Measurements from ENCODE around the gene CLCN6. TPM values are rescaled to one million over a fixed set of nuclear protein-coding genes. Genes with fewer than 3 reads are reported as not detected.

CLCN6 gene
- polyA plus RNA-seq, 3 donors = 3.8 to 37.1 (median 4.2) TPM

- 98% methylated on average over 12 of the region's 12 CpGs for WGBS (ENCODE audit: insufficient coverage)
- no peak overlapping the region for H3K4me2 ChIP-seq (replicated peaks; ENCODE audit: extremely low read depth, low read length, poor library complexity, severe bottlenecking)
- no peak for DNase-seq
- Mint-ChIP-seq H3K4me1 (peaks cover 14% of the 10 kb centered on the region), H3K36me3 (no peaks in the 10 kb centered on the region), H3K9me3 (peaks cover 0 to 3% (median 0%) of the 10 kb centered on the region in 7 donors), H3K4me3 (no peak overlapping the region), H3K27me3 (ENCODE audit: low read depth in 3 of 3) (peaks cover 0 to 11% (median 7%) of the 10 kb centered on the region in 3 donors), H3K27ac (peak overlapping the region in 1 of 7 donors; percentile 53)
- H3K4me3 ChIP-seq (replicated peaks in 1 of 3; ENCODE audit: low read depth in 2 of 3, low read length in 3 of 3) = no peak overlapping the region
- H2AFZ ChIP-seq (ENCODE audit: insufficient read depth, low read depth, low read length, poor library complexity, severe bottlenecking) = no peak overlapping the region
- H3K79me2 ChIP-seq (ENCODE audit: insufficient read depth, low read length) = no peaks in the 10 kb centered on the region
- peaks cover 12 to 14% of the 10 kb centered on the region in 2 donors for H3K4me1 ChIP-seq (ENCODE audit: control insufficient read depth in 1 of 2, insufficient read depth in 2 of 2, low read length in 2 of 2)
- no peaks in the 10 kb centered on the region for H3K27me3 ChIP-seq (ENCODE audit: control insufficient read depth in 2 of 2, insufficient read depth in 2 of 2, low read length in 2 of 2)
- H3K36me3 ChIP-seq (replicated peaks in 1 of 2; ENCODE audit: control insufficient read depth in 1 of 2, insufficient read depth in 2 of 2, low read length in 2 of 2) = no peaks in the 10 kb centered on the region
- no peaks in the 10 kb centered on the region for H4K20me1 ChIP-seq (ENCODE audit: insufficient read depth, low read length)
- H3K9ac ChIP-seq (ENCODE audit: insufficient read depth, low read length, poor library complexity, severe bottlenecking) = no peak overlapping the region
- no peak overlapping the region for H3K27ac ChIP-seq (ENCODE audit: low read depth in 1 of 2, low read length in 2 of 2)
- TF ChIP-seq CTCF (IDR thresholded peaks at IDR 0.05) = no peak
- H3K9me3 ChIP-seq (replicated peaks in 1 of 2; ENCODE audit: control insufficient read depth in 1 of 2, insufficient read depth in 1 of 2, low read length in 2 of 2) = no peaks in the 10 kb centered on the region
- intact Hi-C loops (cut with micrococcal nuclease) = no loop called here
These were observed 24.7 kb upstream of the CLCN6 start for GRCh38 chr1:11781297-11781696.

GRCh38 chr1:11782127-11782708, 23.8 kb upstream of the CLCN6 start:
- no peaks in the 10 kb centered on the region for H3K79me2 ChIP-seq (ENCODE audit: insufficient read depth, low read length)
- H4K20me1 ChIP-seq (ENCODE audit: insufficient read depth, low read length) = no peaks in the 10 kb centered on the region
- H3K36me3 ChIP-seq (replicated peaks in 1 of 2; ENCODE audit: control insufficient read depth in 1 of 2, insufficient read depth in 2 of 2, low read length in 2 of 2) = no peaks in the 10 kb centered on the region
- intact Hi-C loops (cut with micrococcal nuclease) = no loop called here
- 97% methylated on average over 3 of the region's 6 CpGs for WGBS (ENCODE audit: insufficient coverage)
- H3K27ac Mint-ChIP-seq = no peak overlapping the region
- peaks cover 12 to 14% of the 10 kb centered on the region in 2 donors for H3K4me1 ChIP-seq (ENCODE audit: control insufficient read depth in 1 of 2, insufficient read depth in 2 of 2, low read length in 2 of 2)
- peaks cover 0 to 3% (median 0%) of the 10 kb centered on the region in 7 donors for H3K9me3 Mint-ChIP-seq
- peaks cover 14% of the 10 kb centered on the region for H3K4me1 Mint-ChIP-seq
- H3K4me3 ChIP-seq (replicated peaks in 1 of 3; ENCODE audit: low read depth in 2 of 3, low read length in 3 of 3) = no peak overlapping the region
- no peak overlapping the region for H3K4me2 ChIP-seq (replicated peaks; ENCODE audit: extremely low read depth, low read length, poor library complexity, severe bottlenecking)
- no peak for DNase-seq
- no peaks in the 10 kb centered on the region for H3K36me3 Mint-ChIP-seq
- H3K9me3 ChIP-seq (replicated peaks in 1 of 2; ENCODE audit: control insufficient read depth in 1 of 2, insufficient read depth in 1 of 2, low read length in 2 of 2) = no peaks in the 10 kb centered on the region
- H3K27me3 ChIP-seq (ENCODE audit: control insufficient read depth in 2 of 2, insufficient read depth in 2 of 2, low read length in 2 of 2) = no peaks in the 10 kb centered on the region
- peaks cover 0 to 11% (median 7%) of the 10 kb centered on the region in 3 donors for H3K27me3 Mint-ChIP-seq (ENCODE audit: low read depth in 3 of 3)
- H3K27ac ChIP-seq (ENCODE audit: low read depth in 1 of 2, low read length in 2 of 2) = no peak overlapping the region
- no peak overlapping the region for H3K4me3 Mint-ChIP-seq
- TF ChIP-seq CTCF (IDR thresholded peaks at IDR 0.05) = no peak
- H2AFZ ChIP-seq (ENCODE audit: insufficient read depth, low read depth, low read length, poor library complexity, severe bottlenecking) = no peak overlapping the region
- H3K9ac ChIP-seq (ENCODE audit: insufficient read depth, low read length, poor library complexity, severe bottlenecking) = no peak overlapping the region

All from CD14-positive monocyte (primary cell).